NCI-H446 (cell line): ENCODE measurements around the gene SDR42E2.
"Not testable (repeated sequence)": the region's sequence is repeated elsewhere in the genome, so short reads cannot be mapped to it uniquely, and the experiment has no call there.

Experiments used
- DNase-seq, 2 experiments: peaks; one replicate each; lab custom pipeline; 2025; lab: John Stamatoyannopoulos, UW

SDR42E2 gene

GRCh38 chr16:22161999-22162655 is at the start of gene SDR42E2:
TSS of gene SDR42E2 (plus strand) at chr16:22162506. CDS start at chr16:22165583, 3,077 bp downstream.
- DNase-seq, result no peak

- no peak for DNase-seq
Observed at GRCh38 chr16:22116095-22116700, 46.1 kb upstream of the SDR42E2 start.

- no peak for DNase-seq
Observed at GRCh38 chr16:22117609-22118008, 44.7 kb upstream of the SDR42E2 start.

- DNase-seq, result no peak
Observed at GRCh38 chr16:22120440-22120839, 41.9 kb upstream of the SDR42E2 start.

- DNase-seq, result no peak
Observed at GRCh38 chr16:22122239-22122638, 40.1 kb upstream of the SDR42E2 start.

GRCh38 chr16:22123146-22123545 is 39.2 kb upstream of the SDR42E2 start:
- DNase-seq, result no peak

- no peak for DNase-seq
Observed at GRCh38 chr16:22123759-22124490, 38.4 kb upstream of the SDR42E2 start.

- no peak for DNase-seq
Observed at GRCh38 chr16:22124583-22125284, 37.6 kb upstream of the SDR42E2 start.

- DNase-seq, result no peak
Observed at GRCh38 chr16:22126037-22126558, 36.2 kb upstream of the SDR42E2 start.

GRCh38 chr16:22128537-22128936 is 33.8 kb upstream of the SDR42E2 start:
- DNase-seq, result not testable (repeated sequence)

- no peak for DNase-seq
Observed at GRCh38 chr16:22130528-22130927, 31.8 kb upstream of the SDR42E2 start.

GRCh38 chr16:22132801-22133200 is 29.5 kb upstream of the SDR42E2 start:
- DNase-seq, result no peak

- no peak for DNase-seq
Observed at GRCh38 chr16:22138482-22138881, 23.8 kb upstream of the SDR42E2 start.

GRCh38 chr16:22139008-22139407 is 23.3 kb upstream of the SDR42E2 start:
- DNase-seq, result no peak

- no peak for DNase-seq
Observed at GRCh38 chr16:22139732-22140131, 22.6 kb upstream of the SDR42E2 start.

GRCh38 chr16:22141767-22142166 is 20.5 kb upstream of the SDR42E2 start:
- DNase-seq, result no peak

- no peak for DNase-seq
Observed at GRCh38 chr16:22144520-22144919, 17.8 kb upstream of the SDR42E2 start.

GRCh38 chr16:22147853-22148252 is 14.5 kb upstream of the SDR42E2 start:
- no peak for DNase-seq

GRCh38 chr16:22151246-22151998 is 10.9 kb upstream of the SDR42E2 start:
- no peak for DNase-seq

- DNase-seq, result no peak
Observed at GRCh38 chr16:22152316-22152715, 10.0 kb upstream of the SDR42E2 start.

- DNase-seq, result not testable (repeated sequence)
Observed at GRCh38 chr16:22153078-22153477, 9.2 kb upstream of the SDR42E2 start.

GRCh38 chr16:22161401-22161800 is 905 bp upstream of the SDR42E2 start:
- no peak for DNase-seq
